LHCN-M2 (cell line): ENCODE measurements around the gene ZNF407. TPM values are rescaled to one million over a fixed set of nuclear protein-coding genes. Genes with fewer than 3 reads are reported as not detected.
A peak's percentile ranks its signal among the peaks of the same experiment; 100 is the strongest.

ENCODE experiments used
- DNase-seq: peaks from one replicate; pipeline ENCODE4 v3.0.0-alpha.2; 2012; ENCODE audit warnings: low read depth
- total RNA-seq: library from RNA; depleted of rRNA; stranded (reverse); fragments of >200 nt; gene quantifications from 2 replicates; pipeline ENCODE4 v1.2.3, GENCODE V29; 2014

ZNF407 gene
- total RNA-seq, 1 experiment from 2014 or later = 9.5 TPM

- DNase-seq = peak; percentile 55
Observed at GRCh38 chr18:75003764-75004690, 406.4 kb downstream of the ZNF407 start.

DNA sequence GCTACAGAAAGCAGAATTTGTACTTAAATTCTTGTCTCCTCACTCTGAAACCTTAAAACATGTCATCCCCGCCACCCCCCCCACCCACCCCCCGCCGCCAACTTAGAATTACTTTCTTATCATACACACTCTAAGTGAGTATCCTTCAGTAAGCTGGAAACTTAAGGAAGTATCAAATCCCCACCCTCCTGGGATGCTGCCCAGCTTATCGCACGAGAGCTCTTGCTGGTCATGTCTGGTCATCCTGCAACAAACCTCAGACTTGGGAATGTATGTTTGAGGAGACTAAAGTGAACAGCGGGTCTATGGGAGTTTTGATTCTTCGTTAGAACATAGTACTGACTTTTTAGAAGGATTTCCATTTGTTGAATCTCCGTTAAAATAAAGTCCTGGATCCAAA, 408.0 kb downstream of the ZNF407 start:
- no peak for DNase-seq

- DNase-seq = peak; percentile 64
Observed at GRCh38 chr18:75008186-75008585, 410.5 kb downstream of the ZNF407 start.

DNA sequence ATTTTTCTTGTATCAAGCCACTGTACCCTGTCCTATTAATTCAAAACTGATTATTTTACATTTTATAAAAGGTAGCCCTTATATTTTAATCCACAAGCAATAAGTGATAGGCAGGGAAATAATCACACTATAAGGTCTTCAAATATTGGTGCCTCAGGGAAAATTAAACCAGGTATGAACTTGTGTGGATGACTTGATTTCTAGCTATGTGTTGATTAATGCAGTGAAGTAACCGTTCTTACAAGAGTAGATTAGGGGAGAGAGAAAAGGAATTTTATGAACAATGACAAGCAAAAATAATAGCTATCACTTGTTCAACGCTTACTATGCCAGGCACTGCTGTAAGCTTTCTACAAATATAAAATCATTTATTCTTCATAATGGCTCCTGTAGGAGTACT, 411.6 kb downstream of the ZNF407 start:
- DNase-seq = no peak

GRCh38 chr18:75009878-75010277, 412.2 kb downstream of the ZNF407 start:
- DNase-seq = no peak

GRCh38 chr18:75010278-75010677, 412.6 kb downstream of the ZNF407 start:
- peak; percentile 12 for DNase-seq

DNA sequence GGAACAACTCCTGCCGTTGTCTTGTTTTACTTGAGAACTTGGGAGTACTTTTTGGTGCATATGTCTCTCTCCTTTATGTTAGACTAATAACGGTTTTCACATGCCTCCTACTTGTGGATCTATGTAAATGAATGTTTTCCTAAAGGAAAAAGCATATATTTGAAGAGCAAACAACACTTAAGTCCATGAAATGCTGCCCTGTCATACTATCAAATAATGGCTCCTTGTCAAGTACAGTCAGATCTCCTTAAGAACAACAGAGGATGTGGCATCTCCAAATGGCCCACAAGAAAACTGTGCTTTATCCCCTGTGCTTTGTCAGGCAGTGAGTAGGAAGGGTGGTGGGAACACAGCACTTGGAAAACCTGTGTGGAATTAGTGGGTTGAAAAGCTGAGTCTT, 413.0 kb downstream of the ZNF407 start:
- no peak for DNase-seq

DNA sequence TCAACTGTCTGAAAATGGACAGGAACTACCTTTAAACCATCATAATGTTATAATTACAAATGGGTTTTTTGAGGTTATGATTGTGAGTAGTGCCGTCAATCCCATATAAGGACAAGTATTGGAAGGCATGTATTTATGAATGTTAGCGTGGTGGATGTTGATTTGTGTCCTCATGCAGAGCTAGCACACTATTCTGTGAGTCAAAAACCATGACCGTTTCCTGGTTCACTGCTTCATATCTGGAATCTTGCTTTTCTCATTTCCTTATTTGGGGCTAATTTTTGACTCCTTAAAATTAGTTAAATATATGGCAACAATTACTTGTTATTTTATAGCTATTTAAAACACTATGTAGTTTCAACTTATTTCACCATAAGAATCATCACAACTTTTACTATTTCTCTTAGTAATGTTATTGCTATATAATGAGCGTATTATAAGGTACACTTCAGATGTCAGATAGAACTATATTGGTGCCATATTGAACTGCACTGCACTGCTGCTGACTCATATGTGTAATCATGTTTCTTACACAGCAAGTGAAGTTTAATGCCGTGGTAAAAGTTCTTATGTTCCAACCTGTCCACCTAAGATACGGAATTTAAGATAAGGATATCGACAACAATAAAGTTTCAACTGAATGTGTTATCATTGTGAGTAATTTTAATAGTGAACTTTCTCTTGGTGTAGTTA, 418.5 kb downstream of the ZNF407 start:
- no peak for DNase-seq

GRCh38 chr18:75023473-75023872, 425.8 kb downstream of the ZNF407 start:
- no peak for DNase-seq

- DNase-seq = no peak
Observed at GRCh38 chr18:75024871-75025270, 427.2 kb downstream of the ZNF407 start.

GRCh38 chr18:75025573-75025972, 427.9 kb downstream of the ZNF407 start:
- no peak for DNase-seq

GRCh38 chr18:75029481-75029880, 431.8 kb downstream of the ZNF407 start:
- DNase-seq = no peak

- no peak for DNase-seq
Observed at GRCh38 chr18:75031717-75032317, 434.1 kb downstream of the ZNF407 start.

DNA sequence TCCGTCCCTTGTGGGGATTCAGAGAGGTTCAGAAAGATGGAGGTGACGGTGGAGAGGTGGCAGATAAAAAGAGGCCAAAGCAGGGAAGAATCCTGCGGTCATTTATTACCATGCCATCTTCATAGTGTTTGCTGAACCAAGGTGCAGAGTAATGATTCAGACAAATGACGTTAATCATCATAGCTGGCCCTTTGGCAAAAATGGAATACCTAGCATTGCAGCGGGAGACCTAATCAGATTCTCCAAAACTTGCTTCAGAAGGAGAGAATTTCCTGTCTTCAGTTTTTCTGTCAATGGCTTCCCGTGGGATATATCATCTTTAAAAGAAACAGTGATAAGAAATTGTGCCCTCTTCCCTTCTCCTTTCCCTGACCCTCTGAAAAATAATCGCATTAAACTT, 435.8 kb downstream of the ZNF407 start:
- no peak for DNase-seq

DNA sequence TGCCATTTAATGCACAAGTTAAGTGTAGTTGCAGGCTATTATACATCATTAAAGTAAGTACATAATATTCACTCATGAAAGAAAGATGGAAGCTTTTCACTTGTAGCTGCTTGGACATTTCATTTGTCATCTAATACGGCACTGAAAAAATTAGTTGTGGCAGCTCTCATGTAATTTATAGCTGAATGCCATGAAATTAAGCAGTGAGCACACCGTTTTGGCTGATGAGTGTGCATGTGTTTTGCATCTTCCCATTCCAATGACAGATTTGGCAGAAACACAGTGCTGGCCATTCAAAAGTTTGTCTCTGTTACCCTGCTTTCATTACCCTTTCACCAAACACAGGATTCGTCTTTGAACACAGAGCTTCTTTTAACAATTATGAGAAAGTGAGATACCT, 437.3 kb downstream of the ZNF407 start:
- no peak for DNase-seq

GRCh38 chr18:75035928-75036327, 438.3 kb downstream of the ZNF407 start:
- no peak for DNase-seq

DNA sequence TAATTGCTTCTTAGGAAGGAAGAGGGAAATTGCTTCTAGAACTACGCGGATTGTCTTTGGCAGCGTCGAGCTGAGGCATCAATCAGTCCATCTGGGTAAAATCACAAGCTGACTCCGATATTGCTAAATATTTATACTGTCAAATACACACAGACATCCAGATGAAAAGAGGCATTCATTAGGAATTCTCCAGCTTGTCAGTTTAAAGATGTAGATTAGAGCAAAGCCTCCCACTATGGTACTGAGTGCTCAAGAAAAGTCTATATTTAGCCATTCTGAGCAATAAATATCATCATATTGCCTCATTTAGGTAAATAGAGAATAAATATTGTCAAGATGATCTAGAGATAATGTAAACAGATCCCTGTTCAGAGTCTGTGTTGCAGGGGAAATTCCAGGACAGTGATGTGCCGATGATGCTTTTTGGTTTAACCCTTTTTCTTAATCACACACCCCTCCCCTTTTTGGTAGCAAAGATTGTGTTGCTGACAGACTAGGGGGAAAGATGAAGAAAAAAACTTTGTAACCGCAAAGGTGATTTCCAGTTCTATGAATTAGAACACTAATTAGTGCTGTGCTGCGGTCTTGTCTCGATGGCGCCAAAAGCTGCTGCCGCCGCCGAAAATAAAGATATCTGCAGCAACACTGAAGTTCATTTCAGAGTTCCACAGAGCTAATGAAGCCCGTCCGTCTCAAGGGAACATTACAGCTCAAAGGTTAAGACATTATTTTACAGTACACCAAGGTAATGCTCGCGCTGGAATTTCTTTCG, 439.4 kb downstream of the ZNF407 start:
- no peak for DNase-seq

GRCh38 chr18:75037689-75037955, 440.0 kb downstream of the ZNF407 start:
- DNase-seq = no peak

DNA sequence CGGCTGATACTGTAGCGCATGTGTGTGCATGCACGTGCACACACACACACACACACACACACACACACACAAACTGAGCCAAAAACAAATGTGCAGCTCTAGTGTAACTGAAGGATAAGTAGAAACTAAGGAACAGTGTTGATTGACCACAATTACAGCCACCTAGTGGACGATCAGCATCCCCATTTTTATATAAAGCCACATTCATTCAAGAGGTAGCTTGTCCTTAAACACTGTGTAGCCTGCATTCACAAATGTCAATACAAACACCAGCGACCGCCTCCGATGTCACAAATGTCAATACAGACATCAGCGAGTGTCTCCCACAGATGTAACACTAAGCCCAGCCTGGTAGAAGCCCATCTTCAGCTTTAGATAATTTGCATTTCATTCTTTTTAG, 443.9 kb downstream of the ZNF407 start:
- peak; percentile 37 for DNase-seq

GRCh38 chr18:75043478-75043877, 445.8 kb downstream of the ZNF407 start:
- DNase-seq = no peak

DNA sequence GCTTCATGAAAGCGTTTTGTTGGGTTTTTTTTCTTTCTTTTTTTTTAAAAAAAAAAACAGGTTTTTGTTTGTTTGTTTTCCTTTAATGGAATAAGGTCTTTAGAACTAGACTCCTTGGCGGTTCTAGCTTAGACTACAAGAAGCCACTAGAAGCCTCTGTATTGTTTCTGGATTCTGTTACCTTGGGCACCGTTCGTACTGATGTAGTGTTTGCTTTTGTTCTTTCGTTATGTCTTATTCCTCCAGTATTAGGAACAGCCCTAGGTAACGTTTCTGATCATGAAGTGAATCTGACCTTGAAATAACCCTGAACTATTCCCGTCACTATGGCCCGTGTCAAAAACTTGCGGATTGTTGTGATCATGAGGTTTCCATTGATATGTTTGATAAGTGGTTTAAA, 446.6 kb downstream of the ZNF407 start:
- DNase-seq = no peak

GRCh38 chr18:75044791-75045190, 447.1 kb downstream of the ZNF407 start:
- DNase-seq = no peak
